IPS DF 4.7 (cell line): ENCODE measurements around the gene MPP2.
"Not testable (repeated sequence)": the region's sequence is repeated elsewhere in the genome, so short reads cannot be mapped to it uniquely, and the experiment has no call there.

Experiments
- DNase-seq: peaks from one replicate; pipeline ENCODE4 v3.0.0-alpha.2; 2013; ENCODE audit warnings: low spot score; ENCODE audit errors: extremely low read depth

Gene MPP2, protein sequence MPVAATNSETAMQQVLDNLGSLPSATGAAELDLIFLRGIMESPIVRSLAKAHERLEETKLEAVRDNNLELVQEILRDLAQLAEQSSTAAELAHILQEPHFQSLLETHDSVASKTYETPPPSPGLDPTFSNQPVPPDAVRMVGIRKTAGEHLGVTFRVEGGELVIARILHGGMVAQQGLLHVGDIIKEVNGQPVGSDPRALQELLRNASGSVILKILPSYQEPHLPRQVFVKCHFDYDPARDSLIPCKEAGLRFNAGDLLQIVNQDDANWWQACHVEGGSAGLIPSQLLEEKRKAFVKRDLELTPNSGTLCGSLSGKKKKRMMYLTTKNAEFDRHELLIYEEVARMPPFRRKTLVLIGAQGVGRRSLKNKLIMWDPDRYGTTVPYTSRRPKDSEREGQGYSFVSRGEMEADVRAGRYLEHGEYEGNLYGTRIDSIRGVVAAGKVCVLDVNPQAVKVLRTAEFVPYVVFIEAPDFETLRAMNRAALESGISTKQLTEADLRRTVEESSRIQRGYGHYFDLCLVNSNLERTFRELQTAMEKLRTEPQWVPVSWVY

DNA sequence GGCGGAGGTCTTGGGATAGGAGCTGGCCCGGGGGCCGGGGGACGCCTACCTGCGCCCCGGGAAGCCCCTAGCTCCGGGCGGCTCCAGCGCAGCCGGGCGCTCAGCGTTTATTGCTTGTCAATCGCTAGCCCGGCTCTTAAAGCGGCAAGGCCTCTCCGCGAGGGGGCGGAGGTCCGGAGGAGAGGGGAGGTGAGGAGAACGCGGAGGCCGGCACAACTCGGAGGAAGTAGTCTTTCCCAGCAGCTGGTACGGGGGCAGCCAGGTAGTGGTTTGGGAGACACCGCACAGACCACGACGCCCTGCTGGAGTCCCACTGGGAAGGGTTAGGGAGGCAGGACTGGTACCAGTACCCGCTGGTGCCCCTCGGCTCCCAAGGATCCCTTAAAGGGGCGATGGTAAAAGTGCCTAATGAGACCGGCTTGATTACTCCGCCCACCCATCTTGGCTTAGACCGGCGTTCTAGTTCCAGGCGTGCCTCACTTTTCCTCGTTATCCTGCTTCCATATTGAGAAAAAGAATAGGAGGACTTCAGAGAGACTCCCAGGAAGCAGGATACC lies at the start of gene MPP2:
Gene MPP2, minus strand, starts transcription at position 112 of the 557 bp plus-strand sequence. CDS start 3,076 bp downstream, outside the sequence.
- DNase-seq = no peak

DNA sequence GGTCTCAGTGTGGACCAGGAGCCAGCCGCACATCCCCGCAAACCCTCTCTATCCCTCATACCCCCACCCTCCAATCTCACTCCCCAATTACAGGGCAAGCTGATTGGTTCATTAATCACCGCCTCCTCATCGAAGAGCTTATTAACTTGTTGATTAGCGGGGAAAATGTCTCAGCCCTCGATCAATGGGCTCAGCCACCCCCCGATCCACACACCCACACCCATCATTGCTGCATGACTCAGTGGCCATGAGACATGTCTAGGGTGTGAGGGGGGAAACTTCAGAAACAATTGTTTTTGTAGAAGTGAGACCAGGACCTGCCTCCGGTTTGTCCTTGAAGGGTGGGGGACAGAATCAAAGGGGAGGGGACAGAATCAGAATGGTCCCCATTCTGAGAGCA lies 48.9 kb upstream of the MPP2 start:
- DNase-seq = no peak

DNA sequence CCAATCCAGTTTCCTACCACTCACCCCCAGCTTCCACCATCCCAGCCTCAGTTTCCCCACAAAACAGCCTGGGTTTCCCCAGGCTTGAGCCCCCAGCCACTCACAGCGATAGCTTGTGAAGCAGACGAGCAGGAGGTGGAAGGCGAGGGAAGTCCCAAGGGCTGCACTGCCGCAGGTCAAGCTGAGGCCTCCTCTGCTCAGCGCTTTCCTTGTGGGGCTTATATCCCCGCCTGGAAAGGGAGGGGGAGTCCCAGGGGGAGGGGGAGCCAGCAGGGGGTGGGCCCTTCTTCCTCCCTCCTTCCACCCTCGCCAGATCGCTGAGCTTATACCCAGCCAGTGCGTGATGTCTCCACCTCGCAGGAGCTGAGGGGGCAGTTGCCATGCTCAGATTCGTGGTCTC lies 46.4 kb upstream of the MPP2 start, which contains the start of gene PYY:
Gene PYY, minus strand, starts transcription at position 195 of the 400 bp plus-strand sequence. CDS start 457 bp downstream, outside the sequence.
- DNase-seq = no peak

DNA sequence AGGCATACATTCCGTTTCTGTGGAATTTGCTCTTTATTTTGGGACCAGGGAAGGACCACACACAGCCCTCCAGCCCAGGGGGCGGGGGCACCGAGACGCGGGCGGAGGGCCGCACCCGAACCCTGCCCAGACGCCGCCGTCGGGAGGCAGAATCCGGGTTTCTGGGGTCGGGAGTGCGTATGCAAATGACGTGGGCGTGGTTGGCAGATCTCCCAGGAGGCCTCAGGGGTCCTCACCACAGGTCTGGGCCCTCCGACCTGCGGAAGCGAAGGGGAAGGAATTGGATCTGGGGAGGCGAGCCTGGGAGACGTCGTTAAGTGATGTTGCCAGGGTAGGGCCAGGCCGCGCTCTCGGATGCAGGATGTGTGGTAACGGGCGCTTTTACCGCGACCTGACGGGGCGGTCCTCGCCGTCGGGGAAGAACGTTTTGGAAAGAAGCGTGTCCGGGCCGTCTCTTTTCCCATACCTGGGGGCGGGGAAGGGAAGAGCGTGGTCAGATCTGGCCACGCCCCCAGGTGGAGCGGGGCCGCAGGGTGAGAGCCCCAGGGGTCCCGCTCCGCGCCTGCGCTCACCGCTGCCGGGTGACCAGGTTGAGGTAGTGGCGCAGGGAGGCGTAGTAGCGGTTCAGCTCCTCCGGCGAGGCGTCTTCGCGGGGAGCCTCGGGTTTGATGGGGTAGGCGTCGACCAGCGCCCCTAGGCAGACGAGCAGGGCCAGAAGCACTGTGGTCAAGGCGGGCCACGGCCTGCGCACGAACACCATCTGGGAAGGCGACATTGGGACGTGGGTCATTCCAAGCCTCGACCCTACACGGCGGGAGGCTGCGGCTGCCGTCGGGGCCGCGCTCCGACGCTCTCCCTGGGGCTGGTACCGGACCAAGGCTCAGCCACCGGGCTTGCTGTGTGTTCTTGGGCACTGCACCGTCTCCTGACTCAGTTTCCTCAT lies 45.7 kb upstream of the MPP2 start:
- DNase-seq = peak; percentile 78

DNA sequence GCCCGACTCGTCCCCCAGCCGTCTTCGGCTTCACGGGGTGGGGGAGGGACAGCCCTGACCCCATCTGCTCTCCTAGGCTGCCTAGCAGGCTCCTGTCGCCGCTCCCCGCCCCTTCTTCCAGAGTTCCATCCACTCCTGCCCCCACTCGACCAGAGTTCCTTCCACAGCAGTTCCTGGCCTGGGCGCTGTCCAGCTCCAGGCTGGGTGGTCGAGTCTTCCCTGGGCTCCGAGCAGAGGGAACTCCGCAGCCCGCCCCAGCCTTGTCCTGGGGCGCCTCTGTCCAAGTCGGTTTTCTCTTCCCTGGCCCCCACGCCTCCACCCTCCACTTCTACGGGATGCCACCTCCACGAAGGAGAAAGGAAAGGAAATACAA lies 45.0 kb upstream of the MPP2 start:
- no peak for DNase-seq

DNA sequence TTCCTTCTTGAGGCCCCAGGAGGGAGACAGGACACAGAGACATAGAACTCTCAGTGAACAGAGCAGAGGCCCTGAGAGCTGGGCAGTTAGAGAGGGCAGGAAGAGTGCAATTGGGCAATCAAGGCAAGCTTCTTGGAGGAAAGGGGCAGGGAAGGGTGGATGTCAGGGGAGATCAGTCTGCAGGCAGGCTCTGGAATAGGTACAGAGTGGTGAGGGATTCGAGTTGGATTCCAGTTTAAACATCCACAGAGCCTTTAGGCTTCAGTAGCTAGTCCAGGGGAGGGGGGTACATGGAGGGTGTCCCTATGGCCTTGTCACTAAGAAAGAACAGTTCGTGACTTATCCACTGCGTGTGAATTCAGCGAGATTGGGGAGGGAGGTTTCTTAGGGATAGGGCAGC lies 44.4 kb upstream of the MPP2 start:
- no peak for DNase-seq

DNA sequence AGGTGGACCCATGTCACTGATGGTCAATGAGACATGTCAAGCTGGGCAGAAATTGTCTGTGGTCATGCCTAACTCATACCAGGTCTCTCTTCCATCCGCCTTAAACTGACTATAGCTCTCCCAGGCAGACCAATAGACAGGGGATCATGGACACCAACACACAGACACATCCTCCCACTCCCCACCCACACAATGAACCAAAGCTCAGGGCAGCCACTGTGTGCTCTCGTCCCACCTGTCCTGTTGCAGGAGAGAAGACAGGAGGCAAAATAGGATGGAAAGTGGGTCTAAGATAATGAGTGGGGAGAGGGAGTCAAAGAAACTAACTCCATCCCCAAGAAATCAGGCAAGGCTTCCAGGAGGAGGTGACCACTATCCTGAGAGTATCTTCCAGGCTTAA lies 43.2 kb upstream of the MPP2 start:
- DNase-seq = no peak

DNA sequence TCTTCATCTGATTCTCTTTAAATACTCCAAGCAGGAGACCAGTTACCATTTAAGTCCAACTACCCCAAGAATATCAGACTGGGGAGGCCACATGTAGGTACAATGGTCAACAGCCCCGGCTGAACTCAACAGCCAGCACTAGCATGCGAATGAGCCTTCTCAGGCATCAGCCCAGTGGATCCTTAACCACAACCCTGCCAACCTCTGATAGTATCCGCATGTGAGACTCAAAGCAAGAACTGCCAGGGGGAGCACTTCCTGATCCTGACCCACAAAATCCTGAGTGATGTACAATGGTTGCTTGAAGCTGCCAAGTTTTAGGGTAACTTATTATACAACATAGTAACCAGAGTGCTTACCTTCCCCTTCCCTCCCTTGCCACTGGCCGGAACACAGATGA lies 42.4 kb upstream of the MPP2 start:
- DNase-seq = no peak

DNA sequence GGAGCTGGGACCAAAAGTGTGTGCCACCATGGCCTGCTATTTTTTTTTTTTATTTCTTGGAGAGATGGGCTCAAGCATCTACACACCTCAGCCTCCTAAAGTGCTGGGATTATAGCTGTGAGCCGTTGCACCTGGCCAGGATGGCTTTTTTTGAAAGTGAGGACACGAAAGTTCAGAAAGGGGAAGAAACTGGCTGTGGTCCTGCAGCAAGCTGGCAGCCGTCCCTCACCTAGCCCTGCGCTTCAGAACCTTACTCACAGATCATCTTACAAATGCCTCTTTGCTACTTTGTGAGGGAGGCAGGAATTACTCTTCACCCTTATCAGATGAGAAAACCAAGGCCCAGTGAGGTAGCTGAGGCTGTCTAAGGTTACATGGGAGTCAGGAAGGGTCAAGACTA lies 39.4 kb upstream of the MPP2 start:
- DNase-seq = no peak

DNA sequence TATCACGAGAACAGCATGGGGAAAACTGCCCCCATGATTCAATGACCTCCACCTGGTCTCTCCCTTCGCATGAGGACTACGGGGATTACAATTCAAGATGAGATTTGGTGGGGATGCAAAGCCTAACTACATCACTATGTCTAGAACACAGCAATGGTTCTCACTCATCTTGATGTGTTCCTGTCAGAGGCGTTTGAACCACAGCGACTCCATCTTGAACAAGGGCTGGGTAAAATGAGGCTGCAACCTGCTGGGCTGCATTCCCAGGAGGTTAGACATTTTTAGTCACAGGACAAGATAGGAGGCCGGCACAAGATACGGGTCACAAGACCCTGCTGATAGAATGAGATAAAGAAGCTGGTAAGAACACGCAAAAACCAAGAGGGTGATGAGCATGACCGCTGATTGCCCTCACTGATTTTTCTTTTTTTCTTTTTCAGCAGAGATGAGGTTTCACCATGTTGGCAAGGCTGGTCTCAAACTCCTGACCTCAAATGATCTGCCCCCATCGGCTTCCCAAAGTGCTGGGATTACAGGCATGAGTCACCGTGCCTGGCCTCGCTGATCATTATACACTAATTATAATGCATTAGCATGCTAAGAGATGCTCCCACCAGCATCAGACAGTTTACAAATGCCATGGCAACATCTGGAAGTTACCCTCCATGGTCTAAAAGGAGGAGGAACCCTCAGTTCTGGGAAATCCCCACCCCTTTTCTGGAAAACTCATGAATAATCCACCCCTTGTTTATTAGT lies 37.9 kb upstream of the MPP2 start:
- DNase-seq = no peak

DNA sequence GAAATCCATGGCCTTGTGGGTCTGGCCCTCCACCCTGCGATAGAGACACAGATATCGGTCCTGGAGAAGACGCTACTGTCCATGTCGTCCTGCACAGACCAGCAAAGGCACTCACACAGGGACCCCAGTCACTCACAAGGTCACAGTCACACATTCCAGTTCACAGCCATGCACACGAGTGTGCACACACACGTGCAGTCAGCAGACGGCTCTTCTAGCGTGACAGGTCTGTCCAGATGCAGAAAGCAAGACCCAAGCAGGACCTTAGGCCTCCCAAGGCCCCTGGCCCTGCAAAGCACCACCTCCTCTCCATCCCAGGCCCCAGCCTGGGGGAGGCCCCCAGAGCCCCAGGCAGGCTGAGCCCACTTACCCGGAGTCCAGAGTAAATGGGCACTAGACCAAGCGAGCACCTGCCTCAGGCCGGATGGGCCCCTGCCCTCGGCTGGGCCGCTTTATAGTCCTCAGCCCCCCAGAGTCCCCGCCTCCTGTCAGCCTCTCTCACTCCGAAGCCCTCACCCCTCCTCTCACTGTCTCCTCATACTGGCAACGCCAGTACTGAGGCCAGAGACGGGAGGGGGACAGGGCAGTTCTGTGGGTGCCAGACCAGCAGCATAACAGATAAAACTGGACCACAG lies 34.8 kb upstream of the MPP2 start, which contains the start of gene PPY:
Gene PPY, minus strand, starts transcription at position 426 of the 635 bp plus-strand sequence. CDS start 822 bp downstream, outside the sequence.
- no peak for DNase-seq

DNA sequence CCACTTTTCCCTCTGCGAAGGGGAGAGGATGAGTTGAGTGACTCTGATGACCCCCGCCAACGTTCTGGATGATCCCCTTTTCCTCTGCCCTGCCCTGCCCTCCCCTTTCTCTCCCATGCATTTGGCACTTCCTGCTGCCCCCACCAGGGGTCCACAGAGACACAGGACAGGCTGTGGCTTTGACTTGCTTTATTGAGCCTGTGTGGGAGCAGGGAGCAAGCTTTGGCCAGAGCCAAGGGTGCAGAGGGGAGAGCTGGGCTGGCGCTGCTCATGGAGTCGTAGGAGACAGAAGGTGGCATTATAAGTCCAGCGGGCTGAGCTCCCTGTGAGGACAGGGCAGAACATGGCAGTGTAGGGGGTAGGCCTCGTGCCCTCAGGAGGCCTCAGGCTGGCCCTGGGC lies 33.3 kb upstream of the MPP2 start:
- DNase-seq = no peak

DNA sequence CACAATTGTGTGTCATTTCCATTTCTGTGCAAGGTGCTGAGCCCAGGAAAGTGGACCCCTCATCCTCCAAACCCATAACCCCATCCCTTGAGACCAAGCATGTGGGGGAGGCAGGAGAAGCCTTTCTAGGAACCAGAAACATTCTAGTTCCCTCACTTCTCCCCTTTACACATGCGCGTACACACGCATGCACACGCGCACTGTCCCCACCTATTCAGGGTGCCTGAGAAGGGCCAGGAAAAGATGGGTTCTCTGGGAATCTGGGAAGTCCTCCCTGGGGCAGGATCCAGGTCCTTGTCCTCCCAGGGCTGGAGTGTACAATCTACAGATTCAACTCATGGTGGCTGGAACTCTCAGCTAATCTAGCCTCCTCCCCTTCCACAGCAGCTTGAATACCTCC lies 32.5 kb upstream of the MPP2 start:
- no peak for DNase-seq

DNA sequence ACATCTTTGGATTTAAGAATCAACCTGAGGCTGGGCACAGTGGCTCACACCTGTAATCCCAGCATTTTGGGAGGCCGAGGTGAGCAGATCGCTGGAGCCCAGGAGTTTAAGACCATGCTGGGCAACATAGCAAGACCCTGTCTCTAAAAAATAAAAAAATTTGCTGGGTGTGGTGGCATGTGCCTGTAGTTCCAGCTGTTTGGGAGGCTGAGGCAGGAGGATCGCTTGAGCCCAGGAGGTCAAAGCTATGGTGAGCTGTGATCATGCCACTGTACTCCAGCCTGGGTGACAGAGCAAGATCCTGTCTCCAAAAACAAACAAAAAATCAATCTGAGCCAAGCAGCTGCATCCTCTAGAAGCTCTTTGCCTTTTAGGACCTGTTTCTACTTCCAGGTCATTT lies 32.1 kb upstream of the MPP2 start:
- DNase-seq = not testable (repeated sequence)

DNA sequence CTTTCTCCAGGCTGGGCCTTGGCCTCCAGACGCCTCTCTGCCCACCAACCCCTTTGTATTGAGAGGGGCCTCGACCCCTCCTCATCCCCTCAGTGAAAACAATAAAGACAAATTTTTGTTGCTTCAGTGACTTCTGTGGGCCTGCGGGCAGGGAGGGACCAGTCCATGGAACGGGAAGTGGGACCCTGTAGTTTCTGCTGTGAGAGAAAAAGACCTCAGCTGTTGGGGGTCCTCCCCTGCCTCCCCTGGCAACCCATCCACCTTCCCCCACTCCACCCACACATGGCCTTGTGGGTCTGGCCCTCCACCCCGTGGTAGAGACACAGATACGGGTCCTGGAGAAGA lies 31.5 kb upstream of the MPP2 start:
- DNase-seq = no peak

DNA sequence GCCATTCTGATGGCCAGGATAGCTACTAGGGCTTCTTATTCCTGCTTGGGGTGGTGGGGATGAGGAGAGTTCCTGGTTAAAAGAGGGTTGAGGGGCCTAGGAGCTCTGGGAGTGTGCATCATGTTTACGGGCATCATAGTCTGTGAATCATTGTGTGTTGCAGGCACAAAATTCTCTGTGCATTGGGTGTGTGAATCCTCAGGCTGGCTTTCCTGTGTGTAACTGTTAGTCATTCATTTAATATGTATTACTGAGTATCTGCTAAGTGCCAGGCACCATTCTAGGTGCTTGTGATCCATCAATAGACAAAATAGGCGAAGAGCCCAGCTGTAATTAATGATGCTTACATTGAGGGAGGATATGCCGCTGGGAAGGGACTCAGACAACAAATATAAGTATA lies 29.1 kb upstream of the MPP2 start:
- DNase-seq = no peak

DNA sequence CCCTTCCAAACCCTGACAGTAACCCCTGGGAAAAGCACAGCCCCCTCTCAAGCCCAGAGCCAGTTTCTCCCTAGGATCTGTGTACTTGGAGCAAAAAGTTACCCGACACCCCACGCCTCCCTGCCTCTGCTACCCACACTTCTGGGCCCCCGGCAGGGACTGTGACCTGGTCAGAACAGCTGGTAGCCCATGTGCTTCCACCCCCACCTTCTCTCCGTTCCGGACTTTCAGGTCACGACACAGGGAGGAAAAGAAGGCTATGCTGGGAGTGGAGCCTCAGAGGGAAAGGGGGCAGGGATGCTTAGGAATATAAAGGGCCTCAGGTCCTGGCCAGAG lies 28.6 kb upstream of the MPP2 start:
- DNase-seq = no peak

DNA sequence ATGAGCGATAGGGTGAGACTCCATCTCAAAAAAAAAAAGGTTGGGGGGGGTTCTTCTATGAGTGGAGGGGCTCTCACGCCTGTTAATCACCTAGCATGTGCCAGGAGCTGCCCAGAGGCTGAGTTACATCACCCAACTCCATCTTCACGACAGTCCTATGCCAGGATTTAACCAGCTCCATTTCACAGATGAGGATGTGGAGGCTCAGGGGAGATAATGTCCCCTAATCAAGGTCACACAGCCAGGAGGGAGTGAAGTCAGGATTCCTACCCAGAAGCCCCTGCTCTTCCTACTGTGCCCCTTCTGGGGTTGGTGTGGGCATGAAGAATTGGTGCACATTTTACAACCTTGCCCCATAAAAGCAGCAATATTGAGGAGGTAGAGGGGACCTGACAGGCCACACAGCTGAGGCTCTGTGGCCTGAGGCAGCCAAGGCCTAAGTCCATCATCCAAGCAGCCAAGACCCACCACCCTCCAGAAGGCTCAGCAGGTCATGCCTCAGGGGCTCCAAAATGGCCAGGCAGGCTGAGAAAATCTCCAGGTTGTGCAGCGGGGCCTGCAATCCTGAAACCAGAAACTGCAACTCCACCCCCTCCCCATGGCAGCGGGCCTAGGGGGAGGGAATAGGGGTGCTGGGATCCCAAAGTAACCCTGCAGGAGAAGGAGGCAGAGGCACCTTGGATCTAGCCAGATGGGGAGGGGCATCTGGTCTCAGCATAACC lies 28.0 kb upstream of the MPP2 start:
- no peak for DNase-seq

DNA sequence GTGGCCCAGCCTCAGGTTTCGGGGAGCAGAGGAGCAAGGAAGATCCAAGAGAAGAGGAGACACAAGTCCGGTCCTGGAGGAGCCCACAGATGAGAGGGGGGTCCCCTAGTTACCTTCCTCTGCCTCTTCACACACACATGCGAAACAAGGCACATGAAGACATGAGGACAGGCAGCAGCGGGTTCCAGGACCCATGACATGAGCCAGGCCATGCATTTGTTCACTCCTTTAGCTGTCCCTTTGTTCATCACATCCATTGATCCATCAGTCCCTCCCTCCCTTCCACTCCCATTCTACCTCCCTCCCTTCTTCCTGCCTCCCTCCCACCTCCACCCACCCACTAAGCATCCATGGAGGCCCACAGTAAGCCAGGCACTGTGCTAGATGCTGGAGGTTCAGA lies 25.6 kb upstream of the MPP2 start:
- DNase-seq = no peak

DNA sequence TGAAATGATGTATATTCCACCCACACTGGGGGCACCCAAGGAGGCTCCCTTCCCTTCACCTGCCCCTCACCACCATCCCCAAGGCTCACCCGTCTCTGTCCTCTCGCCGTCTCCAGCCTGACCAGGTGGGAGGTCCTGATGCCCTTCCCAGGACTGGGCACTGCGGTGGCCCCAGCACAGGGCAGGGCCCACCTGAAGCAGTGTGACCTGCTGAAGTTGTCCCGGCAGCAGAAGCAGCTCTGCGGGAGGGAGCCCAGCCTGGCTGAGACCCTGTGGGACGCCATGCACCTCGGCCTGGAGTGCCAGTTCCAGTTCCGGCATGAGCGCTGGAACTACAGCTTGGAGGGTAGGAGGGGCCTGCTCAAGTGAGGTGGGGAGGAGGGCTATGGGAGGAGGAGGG lies 25.0 kb upstream of the MPP2 start:
- DNase-seq = no peak
